ENCODE measurements around the gene TCEANC2.
"Not testable (repeated sequence)": the region's sequence is repeated elsewhere in the genome, so short reads cannot be mapped to it uniquely, and the experiment has no call there.

The TCEANC2 gene

GRCh38 chr1:54091666-54092065, 38.3 kb downstream of the TCEANC2 start:
- DNase-seq, result no peak

DNA sequence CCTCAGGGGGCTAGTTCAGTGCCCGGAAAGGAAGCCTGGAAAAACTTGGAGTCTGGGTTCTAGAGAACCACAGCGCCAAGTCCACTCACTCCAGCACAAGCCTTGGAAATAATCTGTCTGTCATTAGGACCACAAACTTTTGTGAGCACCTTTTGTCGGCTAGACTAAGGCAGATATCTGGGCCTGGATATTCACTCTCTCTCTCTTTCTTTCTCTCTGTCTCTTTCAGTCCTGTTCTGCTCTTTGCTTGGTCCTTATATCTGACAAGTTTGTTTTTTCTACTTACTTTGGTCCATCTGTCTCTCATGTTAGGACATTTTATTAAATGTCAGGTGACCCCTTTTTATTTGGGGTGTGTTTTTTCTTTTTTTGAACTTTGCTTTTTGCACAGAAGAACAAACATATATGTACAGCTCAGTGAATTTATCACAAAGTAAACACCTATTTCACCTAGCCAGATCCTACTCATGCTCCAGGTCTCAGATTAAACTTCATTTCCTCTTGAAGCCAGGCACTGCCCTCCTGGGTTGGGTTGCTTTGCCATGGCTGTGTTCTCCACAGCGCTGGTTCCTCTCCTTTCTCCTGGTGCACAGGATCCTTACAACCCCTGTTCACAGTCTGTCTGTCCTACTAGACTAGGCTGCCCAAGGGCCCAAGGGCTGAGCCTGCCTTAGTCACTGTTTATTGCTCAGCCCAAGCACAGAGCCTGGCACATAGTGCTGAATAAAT, 40.8 kb downstream of the TCEANC2 start:
- DNase-seq, result no peak

GRCh38 chr1:54094730-54095105, 41.3 kb downstream of the TCEANC2 start:
- DNase-seq, result not testable (repeated sequence)

GRCh38 chr1:54095546-54096226, 42.3 kb downstream of the TCEANC2 start:
- peak; percentile 38 to 73 for DNase-seq

DNA sequence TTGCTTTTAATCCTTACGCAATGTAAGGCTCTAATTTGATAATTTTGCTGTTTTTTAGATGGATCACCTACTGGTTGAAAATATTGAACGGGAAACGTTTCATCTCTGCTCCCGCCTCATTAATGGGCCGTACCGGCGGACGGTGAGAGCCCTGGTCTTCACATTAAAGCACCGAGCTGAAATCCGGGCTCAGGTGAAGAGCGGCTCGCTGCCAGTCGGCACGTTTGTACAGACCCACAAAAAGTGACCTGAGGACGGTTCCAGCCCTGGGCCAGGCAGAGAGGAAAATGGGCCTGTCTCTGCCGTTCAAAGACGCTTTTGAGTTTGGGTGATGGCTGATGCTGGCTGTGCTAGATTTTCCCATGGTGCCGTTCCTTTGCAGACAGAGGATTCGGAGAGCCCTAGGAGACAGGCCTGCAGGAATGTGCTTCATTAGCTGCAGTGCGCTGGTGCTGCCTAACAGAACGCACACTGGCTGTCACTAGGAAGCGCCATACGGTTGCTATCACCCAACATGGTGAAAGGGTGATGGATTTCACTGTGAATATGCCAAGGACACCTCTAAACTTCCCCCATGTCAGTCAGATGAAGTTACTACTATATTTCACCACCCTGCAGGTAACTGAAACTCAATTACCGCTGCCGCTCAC, 42.9 kb downstream of the TCEANC2 start:
- no peak for DNase-seq

- no peak for DNase-seq
Measured at GRCh38 chr1:54096877-54097240, 43.5 kb downstream of the TCEANC2 start.

DNA sequence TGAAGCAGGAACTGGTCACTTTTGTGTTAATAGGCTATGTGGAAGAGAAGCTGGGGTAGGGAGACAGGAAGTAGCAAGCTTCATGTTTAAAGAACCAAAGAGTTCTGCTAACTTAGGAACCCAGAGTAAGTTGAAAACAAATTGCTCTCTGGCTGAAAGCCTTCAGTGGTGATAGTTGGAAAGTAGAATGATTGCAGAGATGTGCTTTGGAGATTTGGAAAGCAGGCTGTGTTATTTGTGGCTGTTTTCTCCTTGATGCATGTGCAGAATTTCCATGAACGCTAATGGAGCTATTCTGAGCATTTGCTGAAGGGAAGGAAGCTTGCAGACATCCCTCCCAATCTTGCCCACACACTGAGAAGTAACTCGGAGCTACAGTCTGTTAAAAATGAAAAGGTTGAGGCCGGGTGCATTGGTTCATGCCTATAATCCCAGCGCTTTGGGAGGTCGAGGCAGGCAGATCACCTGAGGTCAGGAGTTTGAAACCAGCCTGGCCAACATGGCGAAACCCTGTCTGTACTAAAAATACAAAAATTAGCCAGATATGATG, 45.7 kb downstream of the TCEANC2 start:
- no peak for DNase-seq

GRCh38 chr1:54100500-54100899, 47.1 kb downstream of the TCEANC2 start:
- no peak for DNase-seq

- DNase-seq, result no peak
Measured at GRCh38 chr1:54103414-54103813, 50.0 kb downstream of the TCEANC2 start.

- DNase-seq, result not testable (repeated sequence)
Measured at GRCh38 chr1:54104613-54105012, 51.2 kb downstream of the TCEANC2 start.

- DNase-seq, result no peak
Measured at GRCh38 chr1:54105080-54105479, 51.7 kb downstream of the TCEANC2 start.

DNA sequence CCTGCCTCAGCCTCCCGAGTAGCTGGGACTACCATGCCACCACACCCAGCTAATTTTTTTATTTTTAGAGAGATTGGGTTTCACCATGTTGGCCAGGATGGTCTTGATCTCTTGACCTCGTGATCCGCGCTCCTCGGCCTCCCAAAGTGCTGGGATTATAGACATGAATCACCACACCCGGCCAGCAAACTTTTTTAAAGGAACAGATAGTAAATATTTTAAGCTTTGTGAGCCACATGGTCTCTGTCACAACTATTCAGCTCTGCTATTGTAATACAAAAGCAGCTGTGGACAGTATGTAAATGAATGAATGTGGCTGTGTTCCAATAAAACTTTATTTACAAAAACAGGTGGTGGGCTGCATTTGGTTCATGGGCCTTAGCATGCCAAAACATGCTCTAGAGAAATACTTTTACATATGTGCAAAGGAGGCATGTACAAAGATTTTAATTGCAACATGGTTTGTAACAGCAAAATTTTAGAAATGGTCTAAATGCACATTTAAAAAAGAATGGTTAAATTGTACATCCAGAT, 52.4 kb downstream of the TCEANC2 start:
- DNase-seq, result no peak

DNA sequence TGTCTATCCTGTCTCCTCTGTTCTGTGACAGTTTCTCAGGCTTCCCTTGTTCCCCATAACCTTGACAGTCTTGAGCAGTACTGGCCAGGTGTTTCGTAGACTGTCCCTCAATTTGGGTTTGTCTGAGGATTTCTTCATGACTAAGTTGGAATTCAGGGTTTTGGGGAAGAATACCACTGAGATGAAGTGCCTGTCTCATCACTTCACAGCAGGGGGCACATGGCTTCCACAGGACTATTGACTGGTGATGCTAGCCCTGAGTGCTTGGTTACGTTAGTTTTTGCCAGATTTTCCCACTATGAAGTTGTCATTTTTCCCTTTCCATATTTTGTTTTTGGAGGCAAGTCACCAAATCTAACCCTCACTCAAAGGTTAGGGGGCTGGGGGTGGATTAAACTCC, 53.7 kb downstream of the TCEANC2 start:
- no peak for DNase-seq

- no peak for DNase-seq
Measured at GRCh38 chr1:54108156-54108555, 54.7 kb downstream of the TCEANC2 start.

GRCh38 chr1:54109129-54110090, 56.0 kb downstream of the TCEANC2 start:
- no peak for DNase-seq

- DNase-seq, result no peak
Measured at GRCh38 chr1:54110996-54111395, 57.6 kb downstream of the TCEANC2 start.

DNA sequence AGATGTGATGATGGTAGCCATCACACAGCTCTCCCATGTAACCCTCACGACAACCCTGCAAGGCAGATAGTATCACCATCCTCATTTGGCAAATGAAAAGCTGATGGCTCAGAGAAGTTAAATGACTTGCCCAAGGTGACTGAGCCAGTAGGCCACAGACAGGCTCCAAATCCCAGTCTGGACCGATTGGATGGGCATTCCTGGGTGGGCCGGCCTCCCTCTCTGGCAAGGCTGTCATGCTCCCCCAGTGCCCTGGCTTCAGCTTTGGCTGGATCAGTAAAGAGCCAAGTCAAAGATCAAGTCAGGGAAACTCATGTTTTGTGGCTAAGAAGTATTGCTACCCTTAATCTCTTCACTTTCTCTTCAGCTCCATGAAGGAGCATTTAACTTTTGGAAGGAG, 58.2 kb downstream of the TCEANC2 start:
- DNase-seq, result no peak

DNA sequence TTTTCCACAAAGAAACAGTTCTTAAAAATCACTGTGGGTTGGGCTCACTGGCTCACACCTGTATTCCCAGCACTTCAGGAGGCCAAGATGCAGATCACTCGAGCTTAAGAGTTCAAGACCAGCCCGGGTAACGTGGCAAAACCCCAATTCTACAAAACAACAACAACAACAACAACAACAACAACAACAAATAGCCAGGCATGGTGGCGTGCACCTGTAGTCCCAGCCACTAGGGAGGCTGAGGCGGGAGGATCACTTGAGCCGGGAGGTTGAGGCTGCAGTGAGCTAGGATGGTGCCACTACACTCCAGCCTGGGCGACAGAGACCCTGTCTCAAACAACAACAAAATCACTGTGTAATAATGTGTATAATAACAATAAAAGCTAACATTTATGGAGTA, 58.6 kb downstream of the TCEANC2 start:
- DNase-seq, result no peak

GRCh38 chr1:54112705-54113368, 59.4 kb downstream of the TCEANC2 start:
- DNase-seq, result no peak

- DNase-seq, result no peak
Measured at GRCh38 chr1:54114001-54114400, 60.6 kb downstream of the TCEANC2 start.

GRCh38 chr1:54114955-54115354, 61.5 kb downstream of the TCEANC2 start:
- DNase-seq, result no peak

DNA sequence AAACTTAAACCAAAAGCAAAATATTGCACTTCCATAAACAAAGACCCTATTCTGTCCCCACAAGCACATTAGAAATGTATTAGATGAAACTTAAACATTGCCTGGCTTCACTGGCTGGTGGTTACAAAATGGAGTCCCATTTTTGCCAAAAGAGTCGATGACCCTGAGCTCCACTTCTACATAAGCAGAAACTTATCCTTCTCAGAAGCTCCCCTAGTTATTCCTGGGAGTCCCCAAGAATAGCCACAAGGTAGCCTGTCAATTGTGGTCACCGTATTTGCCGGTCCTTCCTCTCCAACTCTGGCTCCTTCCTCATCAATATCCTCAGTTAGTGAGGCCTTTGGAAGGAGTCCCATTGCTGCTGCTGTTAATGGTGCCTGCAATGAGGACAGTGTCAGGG, 62.1 kb downstream of the TCEANC2 start:
- DNase-seq, result no peak

Measured in NCI-H2081 (cell line).